Activated naive CD4-positive, alpha-beta T cell treated with anti-CD3 and anti-CD28 coated beads, Interleukin-2, amount 50 U/mL, for 72 hours (primary cell): ENCODE measurements around the gene COL11A1. TPM values are rescaled to one million over a fixed set of nuclear protein-coding genes. Genes with fewer than 3 reads are reported as not detected.
"Not testable (repeated sequence)": the region's sequence is repeated elsewhere in the genome, so short reads cannot be mapped to it uniquely, and the experiment has no call there.

Experiments
- ATAC-seq, 2 donors: fragments of 150-1000 bp; cut with Tn5 transposase; 2 replicates each; pipeline ENCODE4 v1.10.0; 2021; ENCODE audit warnings: mild to moderate bottlenecking in 2 of 2, moderate library complexity in 2 of 2
- DNase-seq, 2 donors: peaks; one replicate each; pipeline ENCODE4 v3.0.0; 2021 to 2022; ENCODE audit warnings: low spot score in 2 of 2
- H3K27ac Mint-ChIP-seq, 2 donors: one replicate each; pipeline ENCODE4 v1.8.0; 2022; ENCODE audit warnings: mild to moderate bottlenecking in 2 of 2, mixed read lengths in 2 of 2
- H3K36me3 Mint-ChIP-seq, 2 donors: one replicate each; pipeline ENCODE4 v1.8.0; 2022; ENCODE audit warnings: mixed read lengths in 2 of 2
- H3K9me3 Mint-ChIP-seq, 2 donors: one replicate each; pipeline ENCODE4 v1.8.0; 2022; ENCODE audit warnings: mixed read lengths in 2 of 2
- total RNA-seq, 2 donors: library from RNA; stranded (reverse); gene quantifications; one replicate each; pipeline ENCODE4 v1.2.3, GENCODE V29; 2022

Gene COL11A1
- total RNA-seq, 2 donors from 2014 or later = not detected

- ATAC-seq (no peak), DNase-seq (no peak)
- H3K27ac Mint-ChIP-seq = no peak overlapping the region
- H3K9me3 Mint-ChIP-seq = no peaks in the 10 kb centered on the region
- H3K36me3 Mint-ChIP-seq = peaks cover 5 to 15% of the 10 kb centered on the region in 2 donors
These were observed 1.6 kb downstream of the COL11A1 start for GRCh38 chr1:103106426-103107341.

- ATAC-seq (no peak), DNase-seq (no peak)
- no peaks in the 10 kb centered on the region for H3K36me3 Mint-ChIP-seq
- no peak overlapping the region for H3K27ac Mint-ChIP-seq
- peaks cover 0 to 3% of the 10 kb centered on the region in 2 donors for H3K9me3 Mint-ChIP-seq
These were observed 6.9 kb downstream of the COL11A1 start for GRCh38 chr1:103101399-103101798.

GRCh38 chr1:103089221-103089620 is 19.1 kb downstream of the COL11A1 start:
- ATAC-seq = no peak
- Mint-ChIP-seq H3K27ac (no peak overlapping the region), H3K9me3 (peaks cover 4 to 7% of the 10 kb centered on the region in 2 donors), H3K36me3 (no peaks in the 10 kb centered on the region)
- no peak for DNase-seq

GRCh38 chr1:103087256-103087655 is 21.1 kb downstream of the COL11A1 start:
- ATAC-seq = no peak
- no peaks in the 10 kb centered on the region for H3K36me3 Mint-ChIP-seq

GRCh38 chr1:103084181-103084580 is 24.1 kb downstream of the COL11A1 start:
- peaks cover 0 to under 1% of the 10 kb centered on the region in 2 donors for H3K9me3 Mint-ChIP-seq
- DNase-seq (no peak), ATAC-seq (no peak)
- no peak overlapping the region for H3K27ac Mint-ChIP-seq
- H3K36me3 Mint-ChIP-seq = no peaks in the 10 kb centered on the region

More at GRCh38 chr1:103087256-103087655, 21.1 kb downstream of the COL11A1 start:
- DNase-seq = no peak
- Mint-ChIP-seq H3K27ac (no peak overlapping the region), H3K9me3 (peaks cover 0 to 4% of the 10 kb centered on the region in 2 donors)

- H3K36me3 Mint-ChIP-seq = no peaks in the 10 kb centered on the region
- ATAC-seq (no peak), DNase-seq (no peak)
- H3K27ac Mint-ChIP-seq = no peak overlapping the region
- H3K9me3 Mint-ChIP-seq = peaks cover 3 to 4% of the 10 kb centered on the region in 2 donors
These were observed 32.9 kb downstream of the COL11A1 start for GRCh38 chr1:103075316-103076000.

GRCh38 chr1:103074224-103074623 is 34.1 kb downstream of the COL11A1 start:
- Mint-ChIP-seq H3K9me3 (peaks cover 3 to 4% of the 10 kb centered on the region in 2 donors), H3K27ac (no peak overlapping the region), H3K36me3 (no peaks in the 10 kb centered on the region)
- DNase-seq (no peak), ATAC-seq (no peak)

- no peak for DNase-seq
- ATAC-seq = no peak
- Mint-ChIP-seq H3K9me3 (peaks cover 4 to 5% of the 10 kb centered on the region in 2 donors), H3K27ac (no peak overlapping the region), H3K36me3 (no peaks in the 10 kb centered on the region)
These were observed 39.1 kb downstream of the COL11A1 start for GRCh38 chr1:103069201-103069600.

- Mint-ChIP-seq H3K27ac (no peak overlapping the region), H3K9me3 (peaks cover 4 to 5% of the 10 kb centered on the region in 2 donors), H3K36me3 (no peaks in the 10 kb centered on the region)
- DNase-seq (no peak), ATAC-seq (no peak)
These were observed 44.4 kb downstream of the COL11A1 start for GRCh38 chr1:103063921-103064320.

- H3K27ac Mint-ChIP-seq = no peak overlapping the region
- H3K36me3 Mint-ChIP-seq = no peaks in the 10 kb centered on the region
- DNase-seq = no peak
- H3K9me3 Mint-ChIP-seq = no peaks in the 10 kb centered on the region
- no peak for ATAC-seq
These were observed 49.9 kb downstream of the COL11A1 start for GRCh38 chr1:103058391-103058790.

GRCh38 chr1:103056423-103056822 is 51.9 kb downstream of the COL11A1 start:
- H3K9me3 Mint-ChIP-seq = peaks cover 5 to 11% of the 10 kb centered on the region in 2 donors
- no peak for ATAC-seq
- H3K27ac Mint-ChIP-seq = no peak overlapping the region
- no peak for DNase-seq
- H3K36me3 Mint-ChIP-seq = peaks cover 0 to 4% of the 10 kb centered on the region in 2 donors

GRCh38 chr1:103028110-103028509 is 80.2 kb downstream of the COL11A1 start:
- not testable (repeated sequence) for H3K27ac Mint-ChIP-seq, H3K36me3 Mint-ChIP-seq, H3K9me3 Mint-ChIP-seq, DNase-seq, ATAC-seq

GRCh38 chr1:103025858-103026409 is 82.4 kb downstream of the COL11A1 start:
- no peaks in the 10 kb centered on the region for H3K36me3 Mint-ChIP-seq
- DNase-seq (no peak), ATAC-seq (no peak)
- peaks cover 0 to 4% of the 10 kb centered on the region in 2 donors for H3K9me3 Mint-ChIP-seq
- no peak overlapping the region for H3K27ac Mint-ChIP-seq

- ATAC-seq = no peak
- H3K36me3 Mint-ChIP-seq = no peaks in the 10 kb centered on the region
- H3K27ac Mint-ChIP-seq = no peak overlapping the region
- H3K9me3 Mint-ChIP-seq = no peaks in the 10 kb centered on the region
- DNase-seq = no peak
These were observed 84.3 kb downstream of the COL11A1 start for GRCh38 chr1:103024051-103024450.

- no peak for ATAC-seq
These were observed 106.3 kb downstream of the COL11A1 start for GRCh38 chr1:103002005-103002404.

GRCh38 chr1:102978874-102979273 is 129.4 kb downstream of the COL11A1 start:
- ATAC-seq = no peak
- no peak for DNase-seq
- Mint-ChIP-seq H3K27ac (no peak overlapping the region), H3K9me3 (no peaks in the 10 kb centered on the region), H3K36me3 (no peaks in the 10 kb centered on the region)

More at GRCh38 chr1:103002005-103002404, 106.3 kb downstream of the COL11A1 start:
- Mint-ChIP-seq H3K27ac (no peak overlapping the region), H3K36me3 (no peaks in the 10 kb centered on the region), H3K9me3 (peaks cover 3 to 4% of the 10 kb centered on the region in 2 donors)
- no peak for DNase-seq

- H3K36me3 Mint-ChIP-seq = no peaks in the 10 kb centered on the region
- H3K9me3 Mint-ChIP-seq = no peaks in the 10 kb centered on the region
- DNase-seq (no peak), ATAC-seq (no peak)
- H3K27ac Mint-ChIP-seq = no peak overlapping the region
These were observed 131.0 kb downstream of the COL11A1 start for GRCh38 chr1:102977292-102977691.
